IPS-18a (cell line): ENCODE results near the gene BCAS3.

Source experiments
- H3K27ac ChIP-seq: one replicate; pipeline ENCODE4 v1.5.1; 2013; ENCODE audit warnings: low read length
- H3K27me3 ChIP-seq: one replicate; pipeline ENCODE4 v1.6.1; 2013; ENCODE audit warnings: mild to moderate bottlenecking, low read length; ENCODE audit not compliant: control insufficient read depth, insufficient read depth
- H3K36me3 ChIP-seq: one replicate; pipeline ENCODE4 v1.6.1; 2013; ENCODE audit warnings: low read depth, low read length; ENCODE audit not compliant: control insufficient read depth
- H3K4me1 ChIP-seq: one replicate; pipeline ENCODE4 v1.6.1; 2013; ENCODE audit warnings: low read depth, low read length; ENCODE audit not compliant: control insufficient read depth
- H3K4me3 ChIP-seq: one replicate; pipeline ENCODE4 v1.5.1; 2013; ENCODE audit warnings: low read length
- H3K9ac ChIP-seq: one replicate; pipeline ENCODE4 v1.6.1; 2013; ENCODE audit warnings: mild to moderate bottlenecking, low read length, moderate library complexity
- H3K9me3 ChIP-seq: one replicate; pipeline ENCODE4 v1.6.1; 2013; ENCODE audit warnings: low read depth, low read length; ENCODE audit not compliant: control insufficient read depth

Gene BCAS3

DNA sequence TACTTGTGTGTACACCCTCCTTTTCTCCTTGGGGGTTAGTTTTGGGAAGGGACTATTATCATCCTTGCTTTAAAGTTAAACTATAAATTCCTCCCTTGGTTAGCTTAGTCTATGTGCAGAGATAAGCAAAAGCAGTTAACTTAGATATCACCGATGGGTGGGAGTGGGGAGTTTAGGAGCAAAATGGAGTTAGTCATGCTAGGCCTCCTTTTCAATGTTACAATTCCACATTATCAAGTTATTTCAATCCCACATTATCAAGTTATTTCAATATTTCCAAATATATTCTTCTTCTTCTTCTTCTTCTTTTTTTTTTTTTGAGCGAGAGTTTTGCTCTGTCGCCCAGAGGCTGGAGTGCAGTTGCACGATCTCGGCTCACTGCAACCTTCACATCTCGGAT is 1.7 kb upstream of the BCAS3 start:
- peaks cover 5% of the 10 kb centered on the region for H3K4me1 ChIP-seq
- H3K4me3 ChIP-seq: no peak overlapping the region
- no peaks in the 10 kb centered on the region for H3K36me3 ChIP-seq
- no peak overlapping the region for H3K9ac ChIP-seq
- no peak overlapping the region for H3K27ac ChIP-seq
- H3K27me3 ChIP-seq: no peaks in the 10 kb centered on the region
- no peaks in the 10 kb centered on the region for H3K9me3 ChIP-seq

DNA sequence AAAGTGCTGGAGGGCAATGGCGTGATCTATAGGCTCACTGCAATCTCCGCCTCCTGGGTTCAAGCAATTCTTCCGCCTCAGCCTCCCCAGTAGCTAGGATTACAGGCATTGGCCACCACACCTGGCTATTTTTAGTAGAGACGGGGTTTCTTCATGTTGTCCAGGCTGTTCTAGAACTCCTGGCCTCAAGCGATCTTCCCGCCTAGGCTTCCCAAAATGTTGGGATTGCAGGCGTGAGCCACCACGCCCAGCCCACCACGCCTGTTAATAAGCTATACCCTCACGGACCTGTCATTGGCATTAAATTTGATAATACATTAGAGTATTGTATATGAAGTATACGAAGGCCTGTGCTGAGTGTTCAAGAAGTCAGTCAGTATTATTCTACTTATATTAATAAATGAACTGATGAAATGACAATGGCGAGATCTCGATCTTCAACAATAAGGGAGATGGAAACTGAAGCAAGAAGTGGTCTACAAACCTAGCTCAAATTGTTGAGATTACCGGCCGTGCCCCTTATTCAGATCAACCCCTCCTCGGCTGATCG is 818 bp upstream of the BCAS3 start:
- H3K36me3 ChIP-seq: no peaks in the 10 kb centered on the region
- H3K4me3 ChIP-seq: peak overlapping the region; percentile 78
- H3K27me3 ChIP-seq: no peaks in the 10 kb centered on the region
- no peaks in the 10 kb centered on the region for H3K9me3 ChIP-seq
- no peak overlapping the region for H3K27ac ChIP-seq
- H3K9ac ChIP-seq: peak overlapping the region; percentile 32
- peaks cover 5% of the 10 kb centered on the region for H3K4me1 ChIP-seq

DNA sequence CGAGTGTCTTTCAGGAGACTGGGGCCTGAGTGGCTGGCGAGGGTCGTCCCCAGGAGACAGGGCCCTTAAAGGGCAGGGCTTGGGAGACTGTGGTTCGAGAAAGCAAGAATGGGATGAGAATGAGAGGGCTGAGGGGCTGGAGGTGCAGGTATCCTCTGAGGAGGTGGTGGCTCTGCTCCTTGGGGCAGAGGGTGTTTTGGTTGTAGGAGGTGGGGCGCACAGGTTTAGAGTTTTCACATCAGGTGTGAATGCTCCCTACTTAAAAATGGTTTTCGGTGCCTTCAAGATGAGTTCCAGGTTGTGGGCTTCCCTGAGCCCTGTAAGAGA is 430 bp downstream of the BCAS3 start:
- Histone ChIP-seq H3K9ac (peak overlapping the region; percentile 60), H3K27me3 (no peaks in the 10 kb centered on the region), H3K27ac (no peak overlapping the region), H3K4me3 (peak overlapping the region; percentile 78), H3K36me3 (no peaks in the 10 kb centered on the region), H3K9me3 (no peaks in the 10 kb centered on the region), H3K4me1 (peaks cover 5% of the 10 kb centered on the region)

DNA sequence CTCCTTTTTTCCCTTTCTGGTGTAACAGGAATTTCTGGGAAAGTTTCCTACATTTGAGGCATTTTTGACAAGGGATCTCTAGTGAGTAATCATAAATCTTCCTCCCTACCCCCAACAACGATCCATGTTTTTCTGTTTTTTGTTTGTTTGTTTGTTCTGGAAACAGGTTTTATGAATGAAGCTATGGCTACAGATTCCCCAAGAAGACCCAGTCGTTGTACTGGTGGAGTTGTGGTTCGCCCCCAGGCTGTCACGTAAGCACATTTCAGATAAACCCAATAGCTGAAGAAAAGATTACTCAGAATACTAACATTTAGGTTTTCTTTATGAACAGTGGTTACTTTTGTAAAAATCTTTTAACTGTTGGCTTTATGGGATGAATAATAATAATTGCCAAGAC is 1.6 kb downstream of the BCAS3 start:
- H3K27ac ChIP-seq: no peak overlapping the region
- H3K4me1 ChIP-seq: peaks cover 5% of the 10 kb centered on the region
- H3K36me3 ChIP-seq: no peaks in the 10 kb centered on the region
- H3K9ac ChIP-seq: no peak overlapping the region
- H3K27me3 ChIP-seq: no peaks in the 10 kb centered on the region
- no peak overlapping the region for H3K4me3 ChIP-seq
- no peaks in the 10 kb centered on the region for H3K9me3 ChIP-seq

DNA sequence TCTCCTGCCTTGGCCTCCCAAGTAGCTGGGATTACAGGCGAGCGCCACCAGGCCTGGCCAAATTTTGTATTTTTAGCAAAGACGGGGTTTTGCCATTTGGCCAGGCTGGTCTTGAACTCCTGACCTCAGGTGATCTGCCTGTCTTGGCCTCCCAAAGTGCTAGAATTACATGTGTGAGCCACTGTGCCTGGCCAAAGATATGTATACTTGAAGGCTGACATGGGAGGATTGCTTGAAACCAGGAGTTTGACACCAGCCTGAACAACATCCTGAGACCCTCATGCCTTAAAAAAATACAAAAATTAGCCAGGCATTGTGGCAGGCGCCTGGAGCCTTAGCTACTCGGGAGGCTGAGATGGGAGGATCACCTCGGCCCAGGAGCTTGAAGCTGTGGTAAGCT is 3.1 kb downstream of the BCAS3 start:
- no peaks in the 10 kb centered on the region for H3K36me3 ChIP-seq

DNA sequence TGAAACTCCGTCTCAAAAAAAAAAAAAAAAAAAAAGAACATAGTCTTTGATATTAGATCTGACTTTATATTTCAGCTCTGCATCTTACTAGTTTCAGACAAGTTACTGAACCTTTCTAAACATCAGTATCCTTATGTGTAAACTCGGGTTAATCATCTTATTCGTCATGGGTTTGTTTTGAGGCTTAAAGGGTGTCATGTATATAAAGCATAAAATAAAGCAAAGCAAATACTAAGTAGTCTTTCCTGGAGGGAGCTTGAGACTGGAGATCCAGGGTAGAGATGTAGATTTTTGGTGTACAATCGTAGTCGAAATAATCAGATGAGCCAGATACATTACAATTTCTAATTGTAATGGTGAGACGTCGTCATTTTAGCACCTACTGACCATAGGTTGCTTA is 7.8 kb downstream of the BCAS3 start:
- no peak overlapping the region for H3K9ac ChIP-seq

More for the DNA sequence above, 3.1 kb downstream of the BCAS3 start:
- peaks cover 5% of the 10 kb centered on the region for H3K4me1 ChIP-seq
- no peak overlapping the region for H3K9ac ChIP-seq
- no peak overlapping the region for H3K4me3 ChIP-seq
- no peaks in the 10 kb centered on the region for H3K9me3 ChIP-seq
- no peak overlapping the region for H3K27ac ChIP-seq
- no peaks in the 10 kb centered on the region for H3K27me3 ChIP-seq

DNA sequence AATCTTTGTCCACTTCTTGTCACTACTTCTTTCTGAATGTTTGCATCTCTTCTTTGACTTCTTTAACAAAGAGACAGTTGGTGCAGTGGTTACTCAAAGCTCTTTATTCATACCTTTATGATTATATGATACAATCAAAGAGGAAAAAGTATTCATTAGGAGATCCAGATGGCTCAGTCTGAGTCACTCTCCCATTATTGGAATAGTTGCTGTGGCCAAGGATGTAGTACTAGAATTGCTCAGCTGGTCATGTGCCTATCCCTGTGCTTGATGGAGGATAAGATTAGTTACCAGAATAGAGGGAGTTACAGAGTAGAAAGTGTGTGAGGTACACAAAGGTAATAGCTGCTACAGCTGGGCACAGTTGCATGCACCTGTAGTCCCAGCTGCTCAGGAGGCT is 18.3 kb downstream of the BCAS3 start:
- Histone ChIP-seq H3K4me3 (no peak overlapping the region), H3K9me3 (no peaks in the 10 kb centered on the region), H3K4me1 (no peaks in the 10 kb centered on the region), H3K27ac (no peak overlapping the region), H3K9ac (no peak overlapping the region), H3K27me3 (no peaks in the 10 kb centered on the region), H3K36me3 (no peaks in the 10 kb centered on the region)

More for the DNA sequence above, 7.8 kb downstream of the BCAS3 start:
- Histone ChIP-seq H3K9me3 (no peaks in the 10 kb centered on the region), H3K36me3 (no peaks in the 10 kb centered on the region), H3K4me1 (no peaks in the 10 kb centered on the region), H3K4me3 (no peak overlapping the region), H3K27ac (no peak overlapping the region), H3K27me3 (no peaks in the 10 kb centered on the region)

DNA sequence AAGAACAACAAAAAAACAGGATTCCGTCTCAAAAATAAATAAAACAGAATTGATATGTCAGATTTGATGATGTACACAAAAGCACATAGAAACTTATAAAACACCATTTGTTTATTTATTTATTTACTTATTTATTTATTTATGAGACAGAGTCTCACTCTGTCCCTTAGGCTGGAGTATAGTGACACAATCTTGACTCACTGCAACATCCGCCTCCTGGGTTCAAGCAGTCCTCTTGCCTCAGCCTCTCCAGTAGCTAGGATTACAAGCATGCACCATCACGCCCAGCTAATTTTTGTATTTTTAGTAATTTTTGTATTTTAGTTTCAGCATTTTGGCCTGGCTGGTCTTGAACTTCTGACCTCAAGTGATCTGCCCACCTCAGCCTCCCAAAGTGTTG is 21.4 kb downstream of the BCAS3 start:
- H3K9me3 ChIP-seq: no peaks in the 10 kb centered on the region

DNA sequence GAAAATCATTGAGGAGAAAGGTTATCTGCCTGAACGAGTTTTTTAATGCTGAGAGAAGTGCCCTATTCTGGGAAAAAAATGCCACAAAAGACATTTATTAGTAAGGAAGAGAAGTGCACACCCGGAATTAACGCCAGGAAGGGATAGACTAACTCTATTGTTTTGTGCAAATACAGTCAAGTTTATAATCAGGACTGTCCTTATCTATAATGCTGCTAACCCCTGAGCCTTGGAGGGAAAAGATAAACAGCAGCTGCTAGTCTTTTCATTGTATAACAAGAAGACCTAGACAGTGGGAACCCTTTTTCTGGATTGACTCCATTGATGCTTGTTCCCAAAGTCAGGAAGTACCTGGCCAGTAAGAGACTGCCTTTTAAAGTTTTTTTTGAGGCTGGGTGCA is 26.5 kb downstream of the BCAS3 start:
- Histone ChIP-seq H3K9ac (no peak overlapping the region), H3K4me1 (no peaks in the 10 kb centered on the region), H3K9me3 (no peaks in the 10 kb centered on the region), H3K27me3 (no peaks in the 10 kb centered on the region), H3K36me3 (no peaks in the 10 kb centered on the region), H3K4me3 (no peak overlapping the region), H3K27ac (no peak overlapping the region)

More for the DNA sequence above, 21.4 kb downstream of the BCAS3 start:
- H3K27me3 ChIP-seq: no peaks in the 10 kb centered on the region
- H3K27ac ChIP-seq: no peak overlapping the region
- H3K36me3 ChIP-seq: no peaks in the 10 kb centered on the region
- H3K9ac ChIP-seq: no peak overlapping the region
- no peak overlapping the region for H3K4me3 ChIP-seq
- no peaks in the 10 kb centered on the region for H3K4me1 ChIP-seq

DNA sequence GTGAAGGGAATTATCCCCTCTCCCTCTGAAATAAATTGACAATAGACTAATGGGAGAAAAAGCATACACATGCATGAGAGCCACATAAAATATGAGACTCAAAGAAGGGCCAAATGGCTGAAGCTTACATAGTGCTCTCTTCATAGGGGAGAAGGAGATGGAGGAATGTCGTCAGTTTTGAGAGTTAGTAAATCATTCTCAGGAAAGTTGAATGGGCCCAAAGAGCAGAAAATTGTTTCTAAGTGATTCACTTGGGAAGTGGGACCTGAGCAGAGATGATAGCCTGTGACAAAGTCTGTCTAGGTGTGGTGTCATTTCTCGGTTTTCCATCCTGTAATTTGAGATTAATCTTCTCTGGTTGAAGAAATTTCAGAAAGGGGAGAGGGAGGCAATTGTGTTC is 35.0 kb downstream of the BCAS3 start:
- no peak overlapping the region for H3K27ac ChIP-seq
- no peak overlapping the region for H3K4me3 ChIP-seq
- no peaks in the 10 kb centered on the region for H3K36me3 ChIP-seq
- no peaks in the 10 kb centered on the region for H3K9me3 ChIP-seq
- no peaks in the 10 kb centered on the region for H3K4me1 ChIP-seq
- no peak overlapping the region for H3K9ac ChIP-seq
- no peaks in the 10 kb centered on the region for H3K27me3 ChIP-seq

DNA sequence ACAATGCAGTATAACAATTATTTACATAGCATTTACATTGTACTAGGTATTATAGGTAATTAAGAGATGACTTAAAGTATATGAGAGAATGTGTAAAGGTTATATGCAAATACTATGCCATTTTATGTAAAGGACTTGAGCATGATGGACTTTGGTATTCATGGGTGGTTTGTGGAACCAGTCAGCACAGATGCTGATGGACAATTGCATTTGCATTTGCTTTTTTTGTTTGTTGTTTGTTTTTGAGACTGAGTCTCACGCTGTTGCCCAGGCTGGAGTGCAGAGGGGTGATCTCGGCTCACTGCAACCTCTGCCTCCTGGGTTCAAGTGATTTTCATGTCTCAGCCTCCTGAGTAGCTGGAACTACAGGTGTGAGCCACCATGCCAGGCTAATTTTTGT is 36.0 kb downstream of the BCAS3 start:
- Histone ChIP-seq H3K27ac (no peak overlapping the region), H3K9me3 (no peaks in the 10 kb centered on the region), H3K4me1 (no peaks in the 10 kb centered on the region), H3K27me3 (no peaks in the 10 kb centered on the region), H3K9ac (no peak overlapping the region), H3K36me3 (no peaks in the 10 kb centered on the region), H3K4me3 (no peak overlapping the region)

DNA sequence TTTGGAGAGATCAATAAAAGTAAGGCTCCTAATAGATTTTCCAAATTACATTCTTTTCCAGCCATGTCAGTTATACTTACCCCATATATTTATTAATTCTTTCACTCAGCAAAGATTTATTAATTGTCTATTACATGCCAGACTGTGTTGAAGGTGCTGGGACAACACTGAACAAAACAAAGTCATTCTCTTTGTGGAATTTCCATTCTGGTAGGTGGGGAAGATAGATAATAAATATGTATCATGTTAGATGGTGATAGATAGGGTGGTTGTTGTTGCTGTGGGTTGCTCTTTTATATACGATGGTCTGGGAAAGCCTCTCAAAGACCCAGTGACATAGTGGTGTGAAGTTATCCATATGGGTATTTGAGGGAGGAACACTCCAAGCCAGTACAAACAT is 39.1 kb downstream of the BCAS3 start:
- no peaks in the 10 kb centered on the region for H3K36me3 ChIP-seq
- H3K27me3 ChIP-seq: no peaks in the 10 kb centered on the region
- no peak overlapping the region for H3K27ac ChIP-seq
- no peaks in the 10 kb centered on the region for H3K9me3 ChIP-seq
- no peak overlapping the region for H3K4me3 ChIP-seq
- H3K4me1 ChIP-seq: no peaks in the 10 kb centered on the region
- H3K9ac ChIP-seq: no peak overlapping the region
